GM12801 (cell line): ENCODE data around the gene MARK2.

Experiments used
- TF ChIP-seq, protein P1 (sequence below): IDR thresholded peaks from one replicate; pipeline ENCODE4 v1.5.1; 2011; ENCODE audit warnings: control low read depth; ENCODE audit not compliant: insufficient read length; ENCODE audit errors: extremely low read depth

Gene MARK2

GRCh38 chr11:63931045-63931444 lies 92.1 kb downstream of the MARK2 start:
- TF ChIP-seq, protein P1, sequence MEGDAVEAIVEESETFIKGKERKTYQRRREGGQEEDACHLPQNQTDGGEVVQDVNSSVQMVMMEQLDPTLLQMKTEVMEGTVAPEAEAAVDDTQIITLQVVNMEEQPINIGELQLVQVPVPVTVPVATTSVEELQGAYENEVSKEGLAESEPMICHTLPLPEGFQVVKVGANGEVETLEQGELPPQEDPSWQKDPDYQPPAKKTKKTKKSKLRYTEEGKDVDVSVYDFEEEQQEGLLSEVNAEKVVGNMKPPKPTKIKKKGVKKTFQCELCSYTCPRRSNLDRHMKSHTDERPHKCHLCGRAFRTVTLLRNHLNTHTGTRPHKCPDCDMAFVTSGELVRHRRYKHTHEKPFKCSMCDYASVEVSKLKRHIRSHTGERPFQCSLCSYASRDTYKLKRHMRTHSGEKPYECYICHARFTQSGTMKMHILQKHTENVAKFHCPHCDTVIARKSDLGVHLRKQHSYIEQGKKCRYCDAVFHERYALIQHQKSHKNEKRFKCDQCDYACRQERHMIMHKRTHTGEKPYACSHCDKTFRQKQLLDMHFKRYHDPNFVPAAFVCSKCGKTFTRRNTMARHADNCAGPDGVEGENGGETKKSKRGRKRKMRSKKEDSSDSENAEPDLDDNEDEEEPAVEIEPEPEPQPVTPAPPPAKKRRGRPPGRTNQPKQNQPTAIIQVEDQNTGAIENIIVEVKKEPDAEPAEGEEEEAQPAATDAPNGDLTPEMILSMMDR = no peak

DNA sequence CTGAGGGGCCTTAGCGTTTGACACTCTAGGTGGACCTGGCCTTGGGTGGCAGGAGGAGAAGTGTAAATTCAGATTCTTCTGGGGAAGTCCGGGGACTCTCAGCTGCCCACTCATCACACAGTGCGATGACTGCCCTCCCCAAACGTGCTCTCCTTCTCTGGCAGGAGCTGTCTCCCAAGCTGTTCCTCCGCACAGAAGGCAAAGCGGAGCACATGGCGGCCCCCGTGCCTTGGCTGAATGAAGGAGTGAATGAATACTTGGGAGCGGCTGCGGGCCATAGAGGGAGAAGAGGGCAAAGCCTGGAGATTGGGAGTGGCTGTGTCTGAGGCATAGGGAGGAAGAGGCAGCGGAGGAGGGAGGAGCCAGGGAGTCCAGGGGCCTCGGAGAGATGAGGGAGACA lies 93.0 kb downstream of the MARK2 start:
- TF ChIP-seq, protein P1 = no peak

GRCh38 chr11:63933459-63933858 lies 94.5 kb downstream of the MARK2 start:
- TF ChIP-seq, protein P1 = no peak

GRCh38 chr11:63937713-63938478 lies 99.0 kb downstream of the MARK2 start:
- TF ChIP-seq, protein P1 = no peak

DNA sequence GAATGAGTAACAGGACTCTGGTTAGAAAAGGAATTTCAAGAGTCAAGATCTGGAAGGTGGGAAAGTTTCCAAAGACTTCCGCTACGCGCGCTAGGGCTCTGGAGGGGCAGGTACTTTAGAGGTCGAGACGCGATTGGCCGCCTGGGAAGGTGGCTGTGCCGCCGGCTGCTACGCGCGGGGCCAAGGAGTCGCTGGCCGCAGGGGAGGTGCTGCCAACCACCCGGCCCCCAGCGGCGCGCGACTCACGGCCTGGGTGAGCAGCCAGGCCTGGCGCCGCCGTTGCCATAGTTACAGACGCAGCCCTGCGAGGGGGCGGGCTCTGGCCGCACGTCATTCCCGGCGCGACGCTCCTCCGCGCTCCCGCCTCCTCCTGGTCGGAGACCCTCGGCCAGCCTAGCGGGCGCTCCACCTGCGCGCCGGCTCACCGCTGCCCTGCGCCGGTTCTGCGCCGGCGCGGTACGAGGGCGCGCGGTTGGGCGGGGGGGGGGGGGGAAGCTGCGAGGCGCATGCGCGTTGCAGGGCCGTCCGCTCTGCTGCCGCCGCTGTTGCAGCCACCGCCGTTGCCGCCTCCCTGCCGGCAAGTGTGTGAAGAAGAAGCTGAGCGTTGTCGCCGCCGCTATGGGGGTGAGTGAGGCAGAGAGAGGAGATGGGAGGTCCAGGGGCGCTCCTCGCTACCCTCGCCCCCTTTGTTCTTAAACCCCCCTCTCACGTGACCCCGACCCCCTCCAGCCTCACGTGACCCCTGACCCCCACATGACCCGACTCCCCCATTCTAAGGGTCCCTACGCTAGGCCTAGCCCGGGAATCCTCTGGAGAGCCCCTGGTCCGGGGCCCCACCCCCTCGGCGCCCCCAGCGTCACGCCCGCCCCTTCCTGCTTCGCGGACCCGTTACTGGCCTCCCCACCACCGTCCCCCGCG lies 99.8 kb downstream of the MARK2 start, which contains the start of gene NAA40:
TSS of gene NAA40 (plus strand) at position 524 of the 918 bp plus-strand sequence. CDS start at position 619, 95 bp downstream.
- TF ChIP-seq, protein P1 = no peak

GRCh38 chr11:63939397-63939891 lies 100.5 kb downstream of the MARK2 start:
- TF ChIP-seq, protein P1 = no peak

DNA sequence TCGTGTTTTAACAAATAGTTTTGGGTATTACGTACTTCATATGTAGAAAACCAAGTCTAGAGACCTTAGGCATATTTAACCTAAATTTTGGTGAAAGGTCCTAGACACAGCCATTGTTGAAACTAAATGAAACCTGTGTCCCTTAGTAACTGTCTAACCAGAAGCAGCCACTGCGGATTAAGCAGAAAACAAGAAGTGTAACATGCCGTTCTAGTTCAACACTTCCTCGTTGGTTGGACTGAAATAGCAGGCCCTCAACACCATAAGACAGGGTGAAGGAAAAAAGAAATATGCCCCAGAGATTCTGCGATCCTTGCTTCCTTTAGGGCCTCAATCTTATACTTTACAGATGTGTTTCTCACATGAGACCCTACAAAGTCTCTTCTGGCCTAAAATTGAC lies 101.9 kb downstream of the MARK2 start:
- TF ChIP-seq, protein P1 = no peak
